Activated T-cell treated with anti-CD3 and anti-CD28 coated beads, Interleukin-2, amount 50 U/mL, for 72 hours (primary cell): ENCODE measurements around the gene VPS29. TPM values are rescaled to one million over a fixed set of nuclear protein-coding genes. Genes with fewer than 3 reads are reported as not detected.
"Not testable (repeated sequence)": the region's sequence is repeated elsewhere in the genome, so short reads cannot be mapped to it uniquely, and the experiment has no call there.

ENCODE experiments used
- ATAC-seq, 2 donors: fragments of 150-1000 bp; cut with Tn5 transposase; replicated peaks in 1 of 2; 2 replicates each; pipeline ENCODE4 v1.10.0; 2021; ENCODE audit warnings: moderate library complexity in 2 of 2, mild to moderate bottlenecking in 1 of 2
- DNase-seq, 2 donors: peaks; one replicate each; pipeline ENCODE4 v3.0.0; 2021 to 2022; ENCODE audit warnings: mixed read lengths in 1 of 2
- H3K27ac Mint-ChIP-seq: one replicate; pipeline ENCODE4 v1.8.0; 2022; ENCODE audit warnings: mild to moderate bottlenecking, moderate library complexity, mixed read lengths
- H3K27me3 Mint-ChIP-seq: one replicate; pipeline ENCODE4 v1.8.0; 2022; ENCODE audit warnings: low read depth, mixed read lengths
- H3K36me3 Mint-ChIP-seq, 2 donors: one replicate each; pipeline ENCODE4 v1.8.0; 2022; ENCODE audit warnings: mixed read lengths in 2 of 2, mild to moderate bottlenecking in 1 of 2; ENCODE audit not compliant: insufficient read depth in 2 of 2
- H3K4me1 Mint-ChIP-seq: one replicate; pipeline ENCODE4 v1.8.0; 2022; ENCODE audit warnings: low read depth, mixed read lengths
- H3K4me3 Mint-ChIP-seq, 2 donors: one replicate each; pipeline ENCODE4 v1.8.0; 2022; ENCODE audit warnings: mild to moderate bottlenecking in 2 of 2, mixed read lengths in 2 of 2, moderate library complexity in 2 of 2
- H3K9me3 Mint-ChIP-seq, 2 donors: one replicate each; pipeline ENCODE4 v1.8.0; 2022; ENCODE audit warnings: mixed read lengths in 2 of 2
- total RNA-seq, 2 donors: library from RNA; stranded (reverse); gene quantifications; one replicate each; pipeline ENCODE4 v1.2.3, GENCODE V29; 2022

VPS29 gene
- total RNA-seq, 2 donors from 2014 or later, result 98.2 to 104 TPM

DNA sequence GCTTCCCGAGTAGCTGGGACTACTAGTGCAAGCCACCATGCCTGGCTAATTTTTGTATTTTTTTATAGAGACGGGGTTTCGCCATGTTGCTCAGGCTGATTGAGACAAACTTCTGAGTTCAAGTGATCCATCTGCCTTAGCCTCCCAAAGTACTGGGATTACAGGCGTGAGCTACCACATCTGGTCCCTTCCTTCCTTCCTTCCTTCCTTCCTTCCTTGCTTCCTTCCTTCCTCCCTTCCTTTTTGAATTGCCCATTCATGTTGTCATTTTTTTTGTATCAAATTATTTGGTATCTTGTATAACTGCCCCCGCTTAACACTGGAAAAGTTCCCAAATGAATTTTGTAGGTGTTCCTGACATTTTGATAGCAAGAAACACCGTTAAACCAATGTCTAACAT lies 11.9 kb upstream of the VPS29 start:
- Mint-ChIP-seq H3K4me3 (no peak overlapping the region), H3K27ac (no peak overlapping the region), H3K4me1 (no peaks in the 10 kb centered on the region), H3K36me3 (no peaks in the 10 kb centered on the region), H3K9me3 (no peaks in the 10 kb centered on the region), H3K27me3 (no peaks in the 10 kb centered on the region)
- DNase-seq, result no peak
- ATAC-seq, result no peak

DNA sequence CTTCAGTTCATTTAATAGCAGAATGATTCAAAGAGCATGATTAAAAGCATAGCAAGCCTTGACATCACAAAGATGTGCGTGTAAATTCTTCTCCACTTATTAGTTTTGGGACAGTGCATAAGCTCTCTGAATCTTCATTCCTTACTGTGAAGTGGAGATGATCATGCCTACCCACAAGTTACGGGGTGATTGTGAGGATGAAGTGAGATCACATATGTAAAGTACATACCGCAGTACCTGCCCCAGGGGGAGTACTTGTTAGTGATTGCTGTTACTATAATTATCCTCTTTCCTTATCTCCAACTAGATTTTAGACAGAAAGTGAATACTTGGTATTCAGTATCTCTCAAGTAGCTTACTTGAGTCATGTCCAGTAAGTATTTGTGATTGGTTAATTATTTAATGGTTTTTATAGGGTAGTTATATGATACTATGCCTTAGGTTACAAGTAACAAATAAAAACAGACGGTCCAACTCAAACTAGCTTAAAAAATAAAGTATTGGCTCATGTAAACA lies 6.2 kb upstream of the VPS29 start:
- DNase-seq (no peak), ATAC-seq (no peak)
- Mint-ChIP-seq H3K4me1 (no peaks in the 10 kb centered on the region), H3K4me3 (no peak overlapping the region), H3K27me3 (no peaks in the 10 kb centered on the region), H3K36me3 (no peaks in the 10 kb centered on the region), H3K27ac (no peak overlapping the region), H3K9me3 (no peaks in the 10 kb centered on the region)

DNA sequence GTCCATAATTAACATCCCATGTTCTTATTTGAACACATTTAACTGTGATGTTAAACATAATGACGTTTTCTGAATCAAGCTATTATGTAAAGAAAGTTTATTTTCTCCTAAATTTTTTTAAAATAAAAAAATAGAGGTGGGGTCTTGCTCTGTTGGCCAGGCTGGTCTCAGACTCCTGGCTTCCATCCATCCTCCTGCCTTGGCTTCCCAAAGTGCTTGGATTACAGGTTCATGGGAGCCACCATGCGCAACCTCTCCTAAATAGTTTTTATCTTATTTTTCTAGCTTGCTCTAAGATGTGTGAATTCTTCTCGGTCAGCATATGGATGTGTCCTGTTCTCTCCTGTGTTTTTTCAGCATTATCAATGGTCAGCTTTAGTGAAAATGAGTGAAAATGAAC lies 3.4 kb upstream of the VPS29 start:
- ATAC-seq (no peak), DNase-seq (no peak)
- peaks cover 0 to 1% of the 10 kb centered on the region in 2 donors for H3K9me3 Mint-ChIP-seq
- H3K4me1 Mint-ChIP-seq, result peaks cover 12% of the 10 kb centered on the region
- H3K36me3 Mint-ChIP-seq, result peaks cover 10 to 12% of the 10 kb centered on the region in 2 donors
- no peak overlapping the region for H3K27ac Mint-ChIP-seq
- H3K4me3 Mint-ChIP-seq, result no peak overlapping the region
- no peaks in the 10 kb centered on the region for H3K27me3 Mint-ChIP-seq

DNA sequence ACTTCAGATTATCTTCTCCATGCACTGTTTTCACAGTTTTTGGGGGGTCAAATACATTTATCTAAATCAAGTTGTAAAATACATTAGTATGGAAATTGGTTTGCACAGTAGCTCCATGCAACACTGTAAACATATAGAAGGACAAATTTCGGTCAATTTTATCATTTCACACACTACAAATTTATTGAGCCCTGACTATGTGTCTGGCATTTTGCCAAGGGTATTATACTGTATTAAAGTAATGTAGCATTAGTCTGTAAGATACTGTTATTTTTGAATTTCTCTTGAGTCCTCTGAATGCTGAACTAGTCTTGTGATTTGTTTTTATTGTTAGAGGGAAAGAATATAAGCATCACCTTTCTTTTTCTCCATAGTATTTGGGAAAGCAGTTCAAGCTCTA lies 1.5 kb upstream of the VPS29 start:
- ATAC-seq (no peak), DNase-seq (no peak)
- peaks cover 31% of the 10 kb centered on the region for H3K4me1 Mint-ChIP-seq
- peaks cover 10 to 12% of the 10 kb centered on the region in 2 donors for H3K36me3 Mint-ChIP-seq
- H3K9me3 Mint-ChIP-seq, result peaks cover 0 to 1% of the 10 kb centered on the region in 2 donors
- no peaks in the 10 kb centered on the region for H3K27me3 Mint-ChIP-seq
- H3K27ac Mint-ChIP-seq, result peak overlapping the region; percentile 80
- H3K4me3 Mint-ChIP-seq, result no peak overlapping the region

DNA sequence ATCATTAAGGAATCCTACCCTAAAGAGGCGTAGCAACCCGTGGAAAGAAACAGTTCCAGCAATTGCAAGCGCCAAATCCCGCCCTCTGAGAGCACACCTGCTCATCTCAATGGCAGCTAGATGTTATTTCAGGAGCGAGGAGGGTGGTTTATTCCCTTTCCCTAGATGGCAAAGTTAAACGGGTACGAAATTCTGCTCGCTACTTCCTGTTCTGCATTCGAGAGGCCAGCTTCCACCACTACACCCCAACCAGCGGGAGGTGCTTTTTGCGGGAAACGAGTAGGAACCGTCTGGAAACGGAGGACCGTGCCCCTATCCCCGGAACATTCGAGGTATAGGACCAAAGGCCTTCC lies 536 bp downstream of the VPS29 start:
- H3K27ac Mint-ChIP-seq, result peak overlapping the region; percentile 98
- peaks cover 12% of the 10 kb centered on the region in 2 donors for H3K36me3 Mint-ChIP-seq
- H3K9me3 Mint-ChIP-seq, result peaks cover 0 to 1% of the 10 kb centered on the region in 2 donors
- peak; percentile 5 to 10 for ATAC-seq
- H3K4me1 Mint-ChIP-seq, result peaks cover 31% of the 10 kb centered on the region
- H3K27me3 Mint-ChIP-seq, result no peaks in the 10 kb centered on the region
- DNase-seq, result peak in 1 of 2 donors; percentile 36
- H3K4me3 Mint-ChIP-seq, result peak overlapping the region; percentile 94 to 96

DNA sequence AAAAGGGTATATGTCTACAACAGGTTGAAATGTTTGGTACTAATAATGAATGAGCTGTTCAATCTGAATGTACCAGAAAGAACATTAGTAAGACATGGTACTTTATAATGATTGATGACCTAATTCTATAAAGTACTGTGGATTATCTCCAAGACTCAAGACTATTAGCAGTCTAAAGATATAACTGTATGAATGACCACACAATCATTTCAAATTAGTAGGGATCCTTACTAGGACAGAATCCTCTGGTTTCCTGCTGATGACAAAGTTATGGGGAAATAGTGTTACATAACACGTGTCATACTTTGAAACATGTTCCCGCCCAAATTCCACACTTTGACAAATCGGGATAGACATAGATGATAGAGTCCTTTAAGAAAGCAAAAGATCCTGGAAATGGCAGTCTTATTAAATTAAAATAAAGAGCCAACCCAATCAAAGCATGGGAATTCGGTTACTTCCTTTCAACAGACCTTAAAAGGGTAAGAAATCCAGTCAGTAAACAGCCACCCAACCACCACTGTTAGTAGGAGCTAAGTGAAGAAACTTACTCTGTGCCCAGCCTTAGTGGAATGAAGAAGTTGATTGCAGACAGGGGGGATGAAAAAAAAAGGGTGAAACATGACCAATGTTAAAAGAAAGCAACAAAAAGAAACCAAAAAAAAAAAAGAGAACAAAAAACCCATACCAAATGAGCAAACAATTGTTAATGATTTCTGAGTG lies 2.8 kb downstream of the VPS29 start:
- Mint-ChIP-seq H3K36me3 (peaks cover 14 to 20% of the 10 kb centered on the region in 2 donors), H3K4me3 (peak overlapping the region; percentile 59 to 77), H3K27ac (peak overlapping the region; percentile 95), H3K9me3 (peaks cover 0 to 1% of the 10 kb centered on the region in 2 donors), H3K27me3 (no peaks in the 10 kb centered on the region), H3K4me1 (peaks cover 31% of the 10 kb centered on the region)
- ATAC-seq, result no peak
- DNase-seq, result no peak

DNA sequence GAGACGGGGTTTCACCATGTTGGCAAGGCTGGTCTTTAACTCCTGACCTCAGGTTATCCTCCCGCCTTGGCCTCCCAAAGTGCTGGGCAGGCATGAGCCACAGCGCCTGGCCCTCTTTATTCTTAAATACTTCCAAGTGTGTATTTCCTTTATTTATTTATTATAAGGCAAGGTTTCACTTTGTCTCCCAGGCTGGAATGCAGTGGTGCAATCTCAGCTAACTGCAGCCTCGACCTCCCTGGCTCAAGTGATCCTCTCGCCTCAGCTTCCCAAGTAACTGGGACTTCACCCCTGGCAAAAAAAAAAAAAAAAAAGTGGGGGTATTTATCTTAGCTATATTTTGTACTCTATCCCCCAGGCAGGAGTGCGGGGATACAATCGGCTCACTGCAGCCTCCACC lies 26.5 kb downstream of the VPS29 start:
- Mint-ChIP-seq H3K27ac (no peak overlapping the region), H3K27me3 (no peaks in the 10 kb centered on the region), H3K4me3 (no peak overlapping the region), H3K36me3 (peaks cover 2 to 17% of the 10 kb centered on the region in 2 donors), H3K9me3 (no peaks in the 10 kb centered on the region), H3K4me1 (peaks cover 4% of the 10 kb centered on the region)
- no peak for DNase-seq
- ATAC-seq, result no peak

DNA sequence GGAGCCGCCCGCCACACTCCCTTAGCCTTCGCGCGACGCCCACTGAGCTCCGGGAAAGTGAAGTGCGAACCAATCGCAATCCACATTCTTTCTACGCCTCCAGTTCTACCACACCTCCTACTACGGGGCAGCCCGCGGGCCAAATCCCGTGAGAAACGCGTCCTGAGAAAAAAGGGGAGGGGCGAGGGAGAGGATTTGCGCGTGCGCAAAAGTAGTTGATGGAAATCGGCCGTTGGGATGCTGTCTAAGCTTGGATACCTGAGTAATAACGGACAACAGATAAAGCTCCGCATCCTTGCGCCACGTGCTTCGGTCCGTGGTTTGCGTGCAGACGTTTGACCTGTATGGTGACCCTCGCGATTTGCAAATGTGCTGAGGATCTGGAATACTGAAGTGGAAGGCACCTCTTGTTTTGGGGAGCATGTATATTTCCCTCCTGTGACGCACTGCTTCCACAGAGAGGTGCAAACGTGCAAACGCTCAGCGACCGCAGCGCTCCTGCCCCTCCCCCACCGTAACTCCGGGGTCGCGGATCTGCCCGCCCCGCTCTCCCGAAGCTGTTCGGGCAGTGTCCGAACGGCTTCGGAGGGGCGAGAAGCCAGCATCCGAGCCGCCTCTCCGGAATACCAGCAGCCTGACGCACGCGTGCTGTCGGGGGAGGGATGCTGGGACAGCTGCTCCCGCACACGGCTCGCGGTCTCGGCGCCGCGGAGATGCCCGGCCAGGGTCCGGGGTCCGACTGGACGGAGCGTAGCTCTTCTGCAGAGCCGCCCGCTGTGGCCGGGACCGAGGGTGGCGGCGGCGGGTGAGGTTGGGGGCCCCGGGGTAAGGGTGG lies 33.5 kb downstream of the VPS29 start, which contains the start of the genes FAM216A and GPN3:
Gene FAM216A, plus strand, starts transcription at position 632 of the 835 bp plus-strand sequence. Its CDS starts 31 bp downstream, at position 663.
Gene GPN3, minus strand, starts transcription at position 44 of the 835 bp plus-strand sequence. CDS start 54 bp downstream, outside the sequence.
- Mint-ChIP-seq H3K27me3 (no peaks in the 10 kb centered on the region), H3K27ac (peak within 1 kb of the TSS; percentile 89), H3K4me3 (peak within 1 kb of the TSS; percentile 89), H3K9me3 (no peaks in the 10 kb centered on the region), H3K4me1 (peaks cover 41% of the 10 kb centered on the region), H3K36me3 (peaks cover 9 to 11% of the 10 kb centered on the region in 2 donors)
- peak; percentile 95 to 97 for DNase-seq
- ATAC-seq, result peak; percentile 83 to 90

DNA sequence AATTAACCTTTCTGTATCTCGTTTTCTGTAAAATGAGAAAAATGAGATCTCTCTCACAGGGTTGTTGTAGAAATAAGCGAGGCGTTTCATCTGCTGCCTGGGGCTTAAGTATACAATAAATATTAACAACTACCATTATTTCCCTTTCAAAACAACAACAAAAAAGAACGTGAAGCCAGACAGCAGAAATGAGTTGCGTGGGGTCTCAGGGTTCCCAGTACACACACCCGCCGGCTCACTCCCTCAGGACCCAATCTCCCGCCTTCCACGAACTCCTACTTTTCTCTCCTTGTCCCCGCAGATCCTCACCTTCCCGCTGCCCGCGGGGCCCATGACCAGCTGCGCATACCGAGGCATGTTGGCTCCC lies 34.1 kb downstream of the VPS29 start:
- Mint-ChIP-seq H3K9me3 (no peaks in the 10 kb centered on the region), H3K27ac (peak overlapping the region; percentile 89), H3K4me3 (peak overlapping the region; percentile 89), H3K4me1 (peaks cover 41% of the 10 kb centered on the region), H3K27me3 (no peaks in the 10 kb centered on the region), H3K36me3 (peaks cover 9 to 16% of the 10 kb centered on the region in 2 donors)
- no peak for DNase-seq
- no peak for ATAC-seq

DNA sequence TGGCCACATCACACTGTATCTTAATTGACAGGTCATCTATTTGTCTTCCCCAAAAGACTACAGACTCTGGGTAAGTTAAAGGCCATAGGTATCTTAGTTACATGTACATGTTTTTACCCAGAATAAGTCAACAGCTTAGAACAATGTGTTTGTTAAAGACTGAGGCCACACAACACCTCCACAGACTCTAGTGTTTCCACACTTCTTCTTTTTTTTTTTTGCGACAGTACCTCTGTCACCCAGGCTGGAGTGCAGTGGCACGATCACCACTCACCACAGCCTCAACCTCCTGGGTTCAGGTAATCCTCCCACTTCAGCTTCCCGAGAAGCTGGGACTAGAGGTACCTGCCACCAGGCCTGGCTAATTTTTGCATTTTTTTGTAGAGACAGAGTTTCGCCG lies 35.1 kb downstream of the VPS29 start:
- Mint-ChIP-seq H3K9me3 (no peaks in the 10 kb centered on the region), H3K4me1 (peaks cover 48% of the 10 kb centered on the region), H3K36me3 (peaks cover 9 to 18% of the 10 kb centered on the region in 2 donors), H3K4me3 (peak overlapping the region; percentile 89), H3K27ac (no peak overlapping the region), H3K27me3 (no peaks in the 10 kb centered on the region)
- no peak for DNase-seq
- ATAC-seq, result no peak

DNA sequence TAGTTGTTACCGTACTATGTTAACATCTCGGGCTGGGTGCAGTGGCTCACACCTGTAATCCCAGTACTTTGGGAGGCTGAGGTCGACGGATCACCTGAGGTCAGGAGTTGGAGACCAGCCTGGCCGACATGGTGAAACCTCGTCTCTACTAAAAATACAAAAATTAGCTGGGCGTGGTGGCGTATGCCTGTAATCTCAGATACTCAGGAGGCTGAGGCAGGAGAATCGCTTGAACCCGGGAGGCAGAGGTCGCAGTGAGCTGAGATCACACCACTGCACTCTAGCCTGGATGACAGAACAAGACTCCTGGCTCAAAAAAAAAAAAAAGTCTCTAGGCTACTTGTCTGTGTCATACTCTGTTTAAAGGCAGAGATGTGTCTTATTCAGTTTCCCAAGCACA lies 36.1 kb downstream of the VPS29 start:
- not testable (repeated sequence) for H3K27ac Mint-ChIP-seq, DNase-seq, ATAC-seq, H3K4me3 Mint-ChIP-seq, H3K9me3 Mint-ChIP-seq, H3K27me3 Mint-ChIP-seq
- H3K4me1 Mint-ChIP-seq, result peaks cover 47% of the 10 kb centered on the region
- H3K36me3 Mint-ChIP-seq, result peaks cover 11 to 18% of the 10 kb centered on the region in 2 donors

DNA sequence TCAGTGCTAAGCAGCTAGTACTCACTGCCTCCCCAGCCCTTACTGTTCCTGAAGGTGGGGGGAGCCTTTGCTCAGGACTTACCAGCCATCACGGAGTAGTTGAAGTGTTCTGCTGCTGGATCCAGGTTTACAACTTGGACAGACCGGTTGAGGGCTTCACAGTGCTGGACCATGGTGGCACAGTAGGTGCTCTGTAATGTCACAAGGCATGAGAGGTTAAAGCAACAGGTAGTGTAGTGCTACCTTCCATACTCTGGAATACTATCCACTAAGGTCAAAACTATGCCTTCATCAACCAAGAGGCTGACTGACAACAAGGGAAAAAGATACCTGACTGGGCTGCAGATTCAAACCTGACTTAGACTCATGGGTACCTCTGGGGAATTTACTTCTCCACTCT lies 36.9 kb downstream of the VPS29 start:
- Mint-ChIP-seq H3K4me1 (peaks cover 40% of the 10 kb centered on the region), H3K27me3 (no peaks in the 10 kb centered on the region), H3K4me3 (no peak overlapping the region), H3K9me3 (no peaks in the 10 kb centered on the region), H3K27ac (no peak overlapping the region), H3K36me3 (peaks cover 11 to 16% of the 10 kb centered on the region in 2 donors)
- ATAC-seq (no peak), DNase-seq (no peak)

DNA sequence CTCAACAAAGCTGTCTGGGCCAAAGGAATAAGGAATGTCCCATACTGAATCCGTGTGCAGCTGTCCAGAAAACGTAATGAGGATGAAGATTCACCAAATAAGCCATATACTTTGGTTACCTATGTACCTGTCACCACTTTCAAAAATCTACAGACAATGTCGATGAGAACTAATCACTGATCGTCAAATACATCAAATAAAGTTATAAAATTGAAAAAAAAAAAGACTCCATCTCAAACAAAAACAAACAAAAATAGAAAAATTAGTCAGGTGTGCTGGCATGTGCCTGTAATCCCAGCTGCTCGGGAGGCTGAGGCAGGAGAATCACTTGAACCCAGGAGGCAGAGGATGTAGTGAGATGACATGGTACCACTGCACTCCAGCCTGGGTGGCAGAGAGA lies 40.7 kb downstream of the VPS29 start:
- not testable (repeated sequence) for ATAC-seq, H3K27me3 Mint-ChIP-seq, DNase-seq, H3K27ac Mint-ChIP-seq, H3K9me3 Mint-ChIP-seq, H3K4me3 Mint-ChIP-seq
- peaks cover 13% of the 10 kb centered on the region for H3K4me1 Mint-ChIP-seq
- H3K36me3 Mint-ChIP-seq, result peaks cover 6 to 27% of the 10 kb centered on the region in 2 donors
